B cell (primary cell): Measurements from ENCODE around the gene HSD17B1. TPM values are rescaled to one million over a fixed set of nuclear protein-coding genes. Genes with fewer than 3 reads are reported as not detected.

Experiments used
- ATAC-seq: fragments of 200-7000 bp; cut with Tn5 transposase; one replicate; pipeline ENCODE4 v1.10.0; 2021; ENCODE audit warnings: low read depth, mild to moderate bottlenecking, moderate number of reproducible peaks, moderate library complexity
- CTCF ChIA-PET: fragments of 350-600 bp; sonication (Branson Sonifier 250); formaldehyde crosslinking; loops from one replicate; lab custom pipeline; 2021; ENCODE audit warnings: antibody characterized with exemption, inconsistent platforms; lab: Charles Lee
- POLR2A ChIA-PET: fragments of 350-600 bp; sonication (Branson Sonifier 250); formaldehyde crosslinking; loops from one replicate; lab custom pipeline; 2021; ENCODE audit warnings: antibody characterized with exemption; lab: Charles Lee
- DNase-seq: peaks from one replicate; pipeline ENCODE4 v3.0.0; 2013
- H2AFZ ChIP-seq: 2 replicates; pipeline ENCODE4 v1.6.1; 2012; ENCODE audit warnings: mild to moderate bottlenecking, low read depth, low read length; ENCODE audit not compliant: insufficient read depth, poor library complexity, severe bottlenecking
- H3K27ac ChIP-seq, 2 donors: 1 replicate in 1 of 2; 2 replicates in 1 of 2; pipeline ENCODE4 v1.5.1; 2012 to 2013; ENCODE audit warnings: low read length in 2 of 2, mild to moderate bottlenecking in 2 of 2, moderate library complexity in 1 of 2
- H3K27me3 ChIP-seq, 4 experiments: fragments of 200-600 bp in 1 of 4; sonication (generic) in 1 of 4; replicated peaks in 1 of 4; 1 replicate in 2 of 4; 2 replicates in 2 of 4; pipeline versions ENCODE4 v1.6.1 to v1.7.0; 2013 to 2016; ENCODE audit warnings: low read length in 3 of 4, mild to moderate bottlenecking in 2 of 4, mixed read lengths in 1 of 4, moderate library complexity in 1 of 4; ENCODE audit not compliant: insufficient read depth in 4 of 4, control insufficient read depth in 3 of 4; ENCODE audit errors: control extremely low read depth in 1 of 4
- H3K36me3 ChIP-seq, 2 experiments: replicated peaks in 1 of 2; 1 replicate in 1 of 2; 2 replicates in 1 of 2; pipeline versions ENCODE4 v1.6.1 to v1.7.1; 2013; ENCODE audit warnings: low read length in 1 of 2; ENCODE audit not compliant: insufficient read depth in 2 of 2, control insufficient read depth in 1 of 2; ENCODE audit errors: control extremely low read depth in 1 of 2, extremely low read depth in 1 of 2
- H3K4me1 ChIP-seq, 2 donors: fragments of 200-600 bp in 1 of 2; sonication (generic) in 1 of 2; 1 replicate in 1 of 2; 2 replicates in 1 of 2; pipeline versions ENCODE4 v1.5.1 to v1.6.1; 2013 to 2017; ENCODE audit warnings: low read length in 2 of 2; ENCODE audit not compliant: control insufficient read depth in 2 of 2, insufficient read depth in 2 of 2
- H3K4me2 ChIP-seq: replicated peaks from 2 replicates; pipeline ENCODE3; 2012; ENCODE audit warnings: mild to moderate bottlenecking, low read depth, low read length; ENCODE audit not compliant: poor library complexity, severe bottlenecking
- H3K4me3 ChIP-seq, 5 experiments: fragments of 200-600 bp in 1 of 5; sonication (generic) in 1 of 5; 1 replicate in 3 of 5; 2 replicates in 2 of 5; pipeline versions ENCODE4 v1.5.1 to v1.7.0; 2011 to 2016; ENCODE audit warnings: low read length in 4 of 5, mild to moderate bottlenecking in 4 of 5, low read depth in 2 of 5, control low read depth in 1 of 5, moderate library complexity in 1 of 5; ENCODE audit not compliant: insufficient read depth in 1 of 5; ENCODE audit errors: control extremely low read depth in 1 of 5, extremely low read depth in 1 of 5
- H3K79me2 ChIP-seq: fragments of 200-600 bp; sonication (generic); one replicate; pipeline ENCODE4 v1.6.0; 2016; ENCODE audit warnings: low read length; ENCODE audit not compliant: control insufficient read depth, insufficient read depth
- H3K9ac ChIP-seq: fragments of 200-600 bp; sonication (generic); 2 replicates; pipeline ENCODE4 v1.6.1; 2017; ENCODE audit warnings: mild to moderate bottlenecking, low read length, moderate library complexity
- H3K9me3 ChIP-seq, 3 donors: one replicate each; pipeline versions ENCODE4 v1.6.1 to v1.7.1; 2013; ENCODE audit warnings: low read length in 2 of 3; ENCODE audit not compliant: control insufficient read depth in 2 of 3, insufficient read depth in 1 of 3; ENCODE audit errors: control extremely low read depth in 1 of 3
- H4K20me1 ChIP-seq: 2 replicates; pipeline ENCODE4 v1.6.0; 2012; ENCODE audit warnings: mild to moderate bottlenecking, low read length; ENCODE audit not compliant: insufficient read depth, control insufficient read depth, poor library complexity, severe bottlenecking
- H3K27ac Mint-ChIP-seq: one replicate; pipeline ENCODE4 v1.8.0; 2021; ENCODE audit warnings: mixed read lengths
- H3K27me3 Mint-ChIP-seq: one replicate; pipeline ENCODE4 v1.8.0; 2021; ENCODE audit warnings: mixed read lengths
- H3K4me1 Mint-ChIP-seq: one replicate; pipeline ENCODE4 v1.8.0; 2021; ENCODE audit warnings: mixed read lengths
- H3K4me3 Mint-ChIP-seq: one replicate; pipeline ENCODE4 v1.8.0; 2021; ENCODE audit warnings: mixed read lengths
- H3K9me3 Mint-ChIP-seq: one replicate; pipeline ENCODE4 v1.8.0; 2022; ENCODE audit warnings: mixed read lengths; ENCODE audit not compliant: insufficient read depth
- CTCF ChIP-seq: fragments of 200-600 bp; IDR thresholded peaks from one replicate; pipeline ENCODE4 v1.8.0; 2022; ENCODE audit warnings: antibody characterized with exemption, mild to moderate bottlenecking
- EZH2 ChIP-seq: IDR thresholded peaks from 2 replicates; pipeline ENCODE4 v1.6.1; 2012; ENCODE audit warnings: borderline replicate concordance, low read depth, mild to moderate bottlenecking, moderate library complexity, low read length; ENCODE audit not compliant: insufficient read depth, poor library complexity, severe bottlenecking
- WGBS: methylation state at CpG from one replicate; pipeline ENCODE4 v1.1.5; 2013; ENCODE audit warnings: missing lambda C conversion rate; ENCODE audit not compliant: insufficient coverage; 5-methylcytosine and 5-hydroxymethylcytosine counted together
- intact Hi-C: fragments of 100-400 bp; cut with micrococcal nuclease; formaldehyde crosslinking; loops from one replicate; pipeline ENCODE4 v1.10.0; 2022
- polyA plus RNA-seq: library from polyadenylated mRNA; depleted of rRNA; stranded (reverse); fragments of >200 nt; gene quantifications from 2 replicates; pipeline ENCODE4 v1.2.3, GENCODE V29; 2012
- total RNA-seq, 2 donors: library from RNA; stranded (reverse); fragments of 120-200 nt in 1 of 2; gene quantifications; 1 replicate in 1 of 2; 2 replicates in 1 of 2; pipeline versions ENCODE4 v1.2.3 to v1.2.4, GENCODE V29; 2013 to 2022

HSD17B1 gene
- total and polyA plus RNA-seq, 2 donors (not counting 1 experiment from before 2014, with no cell fraction given), result 1.3 to 3.3 TPM

DNA sequence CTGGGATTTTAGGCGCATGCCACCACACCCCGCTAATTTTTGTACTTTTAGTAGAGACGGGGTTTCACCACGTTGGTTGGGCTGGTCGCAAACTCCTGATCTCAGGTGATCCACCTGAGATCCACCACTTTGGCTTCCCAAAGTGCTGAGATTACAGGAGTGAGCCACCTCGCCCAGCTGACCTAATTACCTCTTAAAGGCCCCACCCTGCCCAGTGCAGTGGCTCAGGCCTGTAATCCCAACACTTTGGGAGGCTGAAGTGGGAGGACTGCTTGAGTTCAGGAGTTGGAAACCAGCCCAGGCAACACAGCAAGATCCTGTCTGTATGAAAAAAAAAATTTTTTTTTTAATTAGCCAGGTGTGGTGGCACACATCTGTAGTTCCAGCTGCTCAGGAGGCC is 6.4 kb downstream of the HSD17B1 start:
- no peak overlapping the region for H3K4me3 Mint-ChIP-seq
- peaks cover 38% of the 10 kb centered on the region for H3K4me1 Mint-ChIP-seq
- peaks cover 12% of the 10 kb centered on the region for H4K20me1 ChIP-seq
- peaks cover 28 to 42% of the 10 kb centered on the region in 2 donors for H3K4me1 ChIP-seq
- no peaks in the 10 kb centered on the region for H3K27me3 Mint-ChIP-seq
- H3K4me2 ChIP-seq, result no peak overlapping the region
- intact Hi-C loops, result no loop called here
- no peaks in the 10 kb centered on the region for H3K9me3 Mint-ChIP-seq
- peaks cover 0 to 5% of the 10 kb centered on the region in 2 experiments for H3K36me3 ChIP-seq
- H3K9ac ChIP-seq, result no peak overlapping the region
- ATAC-seq, result no peak
- no peaks in the 10 kb centered on the region for H3K9me3 ChIP-seq
- TF ChIP-seq EZH2, result no peak
- no peak for TF ChIP-seq CTCF
- POLR2A ChIA-PET, result no interaction called here
- no peak overlapping the region for H2AFZ ChIP-seq
- peaks cover 44% of the 10 kb centered on the region for H3K79me2 ChIP-seq
- no peak overlapping the region for H3K27ac ChIP-seq
- H3K27ac Mint-ChIP-seq, result no peak overlapping the region
- no peak overlapping the region for H3K4me3 ChIP-seq
- CTCF ChIA-PET, result interaction anchor here (1.7 to 2.6 kb wide), 2 partner anchors 9 to 19 kb away, joined by 5 to 12 read pairs; partner anchors contain the start of gene PSMC3IP
- no peaks in the 10 kb centered on the region for H3K27me3 ChIP-seq
- 97% methylated on average over 5 of the region's 6 CpGs for WGBS
- DNase-seq, result no peak

DNA sequence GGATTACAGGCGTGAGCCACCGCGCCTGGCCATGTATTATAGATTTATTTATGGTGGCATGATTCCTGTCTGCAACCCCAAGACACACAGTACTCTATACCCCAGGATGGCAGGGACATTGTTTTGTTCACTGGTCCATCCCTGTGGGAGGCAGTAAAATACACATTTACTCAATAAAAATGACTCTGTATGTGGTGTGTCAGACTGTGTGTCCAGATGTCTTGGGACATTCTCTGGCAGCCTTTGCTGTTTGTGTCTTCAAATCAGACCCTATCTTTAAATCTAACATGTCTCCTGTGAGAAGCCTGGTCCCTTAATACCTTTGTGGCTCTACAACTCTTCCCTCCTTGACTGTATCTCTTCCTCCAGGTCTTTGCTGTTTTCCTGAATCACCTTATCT is 7.5 kb downstream of the HSD17B1 start:
- H3K36me3 ChIP-seq, result peaks cover 0 to 17% of the 10 kb centered on the region in 2 experiments

More for the DNA sequence above, 7.5 kb downstream of the HSD17B1 start:
- H3K4me3 Mint-ChIP-seq, result no peak overlapping the region
- H3K4me1 ChIP-seq, result peaks cover 25 to 38% of the 10 kb centered on the region in 2 donors
- CTCF ChIA-PET, result interaction anchor here (0.8 kb wide), 1 partner anchor 154 kb away, joined by 4 read pairs; no protein-coding TSS in a partner anchor
- H3K9ac ChIP-seq, result no peak overlapping the region
- no peak overlapping the region for H3K27ac Mint-ChIP-seq
- no peaks in the 10 kb centered on the region for H3K9me3 ChIP-seq
- peaks cover 12% of the 10 kb centered on the region for H4K20me1 ChIP-seq
- intact Hi-C loops, result no loop called here
- no peak overlapping the region for H3K4me2 ChIP-seq
- peaks cover 29% of the 10 kb centered on the region for H3K4me1 Mint-ChIP-seq
- H3K27ac ChIP-seq, result no peak overlapping the region
- no peak overlapping the region for H3K4me3 ChIP-seq
- no peak overlapping the region for H2AFZ ChIP-seq
- no CpG with 5 or more reads among the region's 3 CpGs for WGBS
- no peaks in the 10 kb centered on the region for H3K9me3 Mint-ChIP-seq
- TF ChIP-seq EZH2 (no peak), CTCF (no peak)
- H3K27me3 Mint-ChIP-seq, result no peaks in the 10 kb centered on the region
- DNase-seq, result no peak
- peaks cover 41% of the 10 kb centered on the region for H3K79me2 ChIP-seq
- no peak for ATAC-seq
- POLR2A ChIA-PET, result no interaction called here
- no peaks in the 10 kb centered on the region for H3K27me3 ChIP-seq
